Type B pancreatic cell (in vitro differentiated cells): ENCODE data around the gene ROR2. TPM values are rescaled to one million over a fixed set of nuclear protein-coding genes. Genes with fewer than 3 reads are reported as not detected.

ENCODE experiments used
- DNase-seq: peaks from one replicate; pipeline ENCODE4 v3.0.0; 2021; ENCODE audit warnings: mixed read lengths; ENCODE audit not compliant: unreplicated experiment; ENCODE audit errors: extremely low spot score
- H3K27ac Mint-ChIP-seq: 2 replicates; pipeline ENCODE4 v1.8.0; 2021; ENCODE audit warnings: mild to moderate bottlenecking, mixed read lengths
- H3K27me3 Mint-ChIP-seq: 2 replicates; pipeline ENCODE4 v1.8.0; 2021; ENCODE audit warnings: mixed read lengths
- H3K36me3 Mint-ChIP-seq: 2 replicates; pipeline ENCODE4 v1.8.0; 2021; ENCODE audit warnings: mixed read lengths
- H3K4me1 Mint-ChIP-seq: one replicate; pipeline ENCODE4 v1.8.0; 2021; ENCODE audit warnings: mixed read lengths; ENCODE audit not compliant: unreplicated experiment
- H3K4me3 Mint-ChIP-seq: 2 replicates; pipeline ENCODE4 v1.8.0; 2021; ENCODE audit warnings: mild to moderate bottlenecking, mixed read lengths
- H3K9me3 Mint-ChIP-seq: 2 replicates; pipeline ENCODE4 v1.8.0; 2021; ENCODE audit warnings: mixed read lengths
- CTCF ChIP-seq: fragments of 200-600 bp; sonication (generic); conservative IDR thresholded peaks from 2 replicates; pipeline ENCODE4 v1.5.0; 2021; ENCODE audit warnings: antibody characterized with exemption, mild to moderate bottlenecking
- total RNA-seq: library from RNA; stranded (reverse); gene quantifications from 2 replicates; pipeline ENCODE4 v1.2.1, GENCODE V29; 2021; ENCODE audit warnings: low replicate concordance

Gene ROR2
- total RNA-seq, 1 donor from 2014 or later: 48.9 TPM

GRCh38 chr9:91783876-91784672 lies 166.0 kb downstream of the ROR2 start:
- TF ChIP-seq CTCF: no peak
- Mint-ChIP-seq H3K36me3 (peaks cover 18% of the 10 kb centered on the region), H3K27me3 (no peaks in the 10 kb centered on the region), H3K27ac (peak overlapping the region; percentile 25), H3K4me3 (no peak overlapping the region), H3K9me3 (peaks cover 16% of the 10 kb centered on the region), H3K4me1 (peaks cover 53% of the 10 kb centered on the region)
- DNase-seq: no peak

DNA sequence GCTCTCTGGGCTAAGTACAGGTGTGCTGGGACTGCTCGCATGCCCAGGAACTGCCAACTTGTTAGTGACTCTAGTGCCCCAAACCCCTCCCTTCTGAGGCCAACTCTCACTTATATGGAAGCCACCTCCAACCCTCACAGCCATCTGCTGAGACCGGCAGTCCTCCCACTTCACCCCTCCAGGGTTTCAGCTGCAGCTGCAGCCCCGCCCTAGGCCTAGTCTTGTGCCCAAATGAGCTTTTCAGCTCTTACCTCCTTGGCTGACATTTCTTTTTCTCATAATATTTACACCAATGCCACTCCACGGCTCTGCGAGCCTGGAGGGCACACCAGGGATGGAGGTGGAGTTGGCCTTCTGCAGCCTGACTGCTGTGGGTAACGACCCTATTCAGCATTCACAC lies 166.6 kb downstream of the ROR2 start:
- no peak for TF ChIP-seq CTCF
- Mint-ChIP-seq H3K27me3 (no peaks in the 10 kb centered on the region), H3K27ac (no peak overlapping the region), H3K4me1 (peaks cover 57% of the 10 kb centered on the region), H3K4me3 (no peak overlapping the region), H3K9me3 (peaks cover 16% of the 10 kb centered on the region), H3K36me3 (peaks cover 18% of the 10 kb centered on the region)
- no peak for DNase-seq

DNA sequence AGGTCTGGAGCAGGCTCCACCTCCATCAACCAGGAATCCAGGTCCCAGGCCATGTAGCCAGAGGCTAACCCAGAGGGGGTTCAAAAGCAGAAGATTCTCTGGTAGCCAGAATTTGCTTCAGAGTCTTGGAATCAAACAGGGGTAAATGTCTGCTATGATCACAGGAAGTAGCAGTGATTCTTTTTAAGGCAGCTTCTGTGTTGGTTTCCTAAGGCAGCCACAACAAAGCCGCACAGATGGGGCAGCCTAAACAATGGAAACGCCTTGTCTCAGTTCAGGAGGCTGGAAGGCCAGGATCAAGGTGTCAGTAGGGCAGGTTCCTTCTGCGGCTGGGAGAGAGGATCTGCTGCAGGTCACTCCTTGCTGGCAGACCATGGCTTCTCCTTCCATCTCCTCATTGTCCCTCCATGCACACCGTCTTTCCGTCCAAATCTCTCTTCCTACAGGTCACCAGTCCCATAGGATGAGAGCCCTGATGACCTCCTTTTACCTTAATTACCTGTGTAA lies 167.3 kb downstream of the ROR2 start:
- Mint-ChIP-seq H3K27ac (no peak overlapping the region), H3K27me3 (no peaks in the 10 kb centered on the region), H3K9me3 (peaks cover 10% of the 10 kb centered on the region), H3K36me3 (peaks cover 12% of the 10 kb centered on the region), H3K4me1 (peaks cover 58% of the 10 kb centered on the region), H3K4me3 (no peak overlapping the region)
- TF ChIP-seq CTCF: no peak
- no peak for DNase-seq

DNA sequence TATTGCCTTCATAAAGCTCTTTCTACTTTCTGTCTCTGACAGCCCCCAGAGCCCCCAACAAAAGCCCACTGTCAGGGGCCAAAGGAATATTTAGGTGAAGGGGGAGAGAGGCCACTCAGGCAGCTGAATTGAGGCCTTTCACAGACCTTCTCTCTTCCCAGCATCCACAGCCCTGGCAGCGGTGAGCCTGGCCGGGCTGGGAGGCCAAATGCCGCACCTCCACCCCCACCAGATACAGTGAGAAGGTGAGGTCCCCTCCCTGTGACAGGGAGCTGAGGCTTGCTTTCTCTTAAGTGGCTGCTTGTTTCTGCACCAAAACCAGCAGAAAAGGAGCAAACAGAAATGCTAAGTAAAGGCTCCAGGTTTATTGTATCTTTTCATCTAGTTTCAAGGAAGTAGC lies 168.1 kb downstream of the ROR2 start:
- H3K4me3 Mint-ChIP-seq: no peak overlapping the region
- H3K9me3 Mint-ChIP-seq: peaks cover 6% of the 10 kb centered on the region
- H3K27me3 Mint-ChIP-seq: no peaks in the 10 kb centered on the region
- peaks cover 64% of the 10 kb centered on the region for H3K4me1 Mint-ChIP-seq
- H3K36me3 Mint-ChIP-seq: peaks cover 12% of the 10 kb centered on the region
- no peak overlapping the region for H3K27ac Mint-ChIP-seq
- no peak for DNase-seq
- TF ChIP-seq CTCF: no peak

GRCh38 chr9:91781116-91781515 lies 168.9 kb downstream of the ROR2 start:
- H3K27ac Mint-ChIP-seq: no peak overlapping the region
- no peak for TF ChIP-seq CTCF
- no peak overlapping the region for H3K4me3 Mint-ChIP-seq
- no peak for DNase-seq
- peaks cover 6% of the 10 kb centered on the region for H3K9me3 Mint-ChIP-seq
- H3K27me3 Mint-ChIP-seq: no peaks in the 10 kb centered on the region
- H3K36me3 Mint-ChIP-seq: peaks cover 12% of the 10 kb centered on the region
- peaks cover 64% of the 10 kb centered on the region for H3K4me1 Mint-ChIP-seq
